ENCODE measurements around the gene SUGP1. TPM values are rescaled to one million over a fixed set of nuclear protein-coding genes. Genes with fewer than 3 reads are reported as not detected.

SUGP1 gene
- total and polyA plus RNA-seq, 2 of the 13 experiments (the other 11 are each of a cell fraction or from before 2014, with no cell fraction given), result 21.6 to 25.9 TPM

- TF ChIP-seq ZBTB4 (CRISPR knock-in tag; IDR thresholded peaks at IDR 0.05; ENCODE audit: borderline replicate concordance) (no peak; the same call in 1 of the 2 replicates), ZNF619 (CRISPR knock-in tag; IDR thresholded peaks at IDR 0.05) (no peak), ZSCAN21 (CRISPR knock-in tag; IDR thresholded peaks at IDR 0.05; ENCODE audit: borderline replicate concordance) (peak; percentile 78; the same call in 1 of the 2 replicates), ZNF512B (CRISPR knock-in tag; IDR thresholded peaks at IDR 0.05; ENCODE audit: borderline replicate concordance) (no peak), SP140L (CRISPR knock-in tag; IDR thresholded peaks at IDR 0.05; ENCODE audit: borderline replicate concordance) (no peak), GTF2F1 (IDR thresholded peaks at IDR 0.05; ENCODE audit: low read length) (no peak), ZNF44 (CRISPR knock-in tag; IDR thresholded peaks at IDR 0.05) (peak; percentile 80; the same call in 1 of the 2 replicates), ARNTL (CRISPR knock-in tag; IDR thresholded peaks at IDR 0.05) (no peak), ZNF292 (CRISPR knock-in tag; IDR thresholded peaks at IDR 0.05; ENCODE audit: borderline replicate concordance, low read depth) (peak; percentile 68), PAF1 (CRISPR knock-in tag; IDR thresholded peaks at IDR 0.05) (no peak), SMAD9 (CRISPR knock-in tag; IDR thresholded peaks at IDR 0.05) (no peak), SP2 (CRISPR knock-in tag; IDR thresholded peaks at IDR 0.05) (0 out of 2 replicates have a peak, but pooled peaks have one; percentile 17), XRCC5 (optimal IDR thresholded peaks at IDR 0.05; ENCODE audit: low read length) (peak; percentile 93), SRY (CRISPR knock-in tag; IDR thresholded peaks at IDR 0.05) (0 out of 2 replicates have a peak, but pooled peaks have one; percentile 41)
- TF ChIP-seq, protein P1, sequence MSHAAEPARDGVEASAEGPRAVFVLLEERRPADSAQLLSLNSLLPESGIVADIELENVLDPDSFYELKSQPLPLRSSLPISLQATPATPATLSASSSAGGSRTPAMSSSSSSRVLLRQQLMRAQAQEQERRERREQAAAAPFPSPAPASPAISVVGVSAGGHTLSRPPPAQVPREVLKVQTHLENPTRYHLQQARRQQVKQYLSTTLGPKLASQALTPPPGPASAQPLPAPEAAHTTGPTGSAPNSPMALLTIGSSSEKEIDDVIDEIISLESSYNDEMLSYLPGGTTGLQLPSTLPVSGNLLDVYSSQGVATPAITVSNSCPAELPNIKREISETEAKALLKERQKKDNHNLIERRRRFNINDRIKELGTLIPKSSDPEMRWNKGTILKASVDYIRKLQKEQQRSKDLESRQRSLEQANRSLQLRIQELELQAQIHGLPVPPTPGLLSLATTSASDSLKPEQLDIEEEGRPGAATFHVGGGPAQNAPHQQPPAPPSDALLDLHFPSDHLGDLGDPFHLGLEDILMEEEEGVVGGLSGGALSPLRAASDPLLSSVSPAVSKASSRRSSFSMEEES (CRISPR knock-in tag; IDR thresholded peaks at IDR 0.05), result peak; percentile 61
- TF ChIP-seq, protein P2, sequence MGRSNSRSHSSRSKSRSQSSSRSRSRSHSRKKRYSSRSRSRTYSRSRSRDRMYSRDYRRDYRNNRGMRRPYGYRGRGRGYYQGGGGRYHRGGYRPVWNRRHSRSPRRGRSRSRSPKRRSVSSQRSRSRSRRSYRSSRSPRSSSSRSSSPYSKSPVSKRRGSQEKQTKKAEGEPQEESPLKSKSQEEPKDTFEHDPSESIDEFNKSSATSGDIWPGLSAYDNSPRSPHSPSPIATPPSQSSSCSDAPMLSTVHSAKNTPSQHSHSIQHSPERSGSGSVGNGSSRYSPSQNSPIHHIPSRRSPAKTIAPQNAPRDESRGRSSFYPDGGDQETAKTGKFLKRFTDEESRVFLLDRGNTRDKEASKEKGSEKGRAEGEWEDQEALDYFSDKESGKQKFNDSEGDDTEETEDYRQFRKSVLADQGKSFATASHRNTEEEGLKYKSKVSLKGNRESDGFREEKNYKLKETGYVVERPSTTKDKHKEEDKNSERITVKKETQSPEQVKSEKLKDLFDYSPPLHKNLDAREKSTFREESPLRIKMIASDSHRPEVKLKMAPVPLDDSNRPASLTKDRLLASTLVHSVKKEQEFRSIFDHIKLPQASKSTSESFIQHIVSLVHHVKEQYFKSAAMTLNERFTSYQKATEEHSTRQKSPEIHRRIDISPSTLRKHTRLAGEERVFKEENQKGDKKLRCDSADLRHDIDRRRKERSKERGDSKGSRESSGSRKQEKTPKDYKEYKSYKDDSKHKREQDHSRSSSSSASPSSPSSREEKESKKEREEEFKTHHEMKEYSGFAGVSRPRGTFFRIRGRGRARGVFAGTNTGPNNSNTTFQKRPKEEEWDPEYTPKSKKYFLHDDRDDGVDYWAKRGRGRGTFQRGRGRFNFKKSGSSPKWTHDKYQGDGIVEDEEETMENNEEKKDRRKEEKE (IDR thresholded peaks at IDR 0.05), result no peak
These were observed 46.4 kb upstream of the SUGP1 start (continued) for GRCh38 chr19:19366434-19367396.
